MV-4-11 (cell line): Measurements from ENCODE around the gene SPRYD3.
"Not testable (repeated sequence)": the region's sequence is repeated elsewhere in the genome, so short reads cannot be mapped to it uniquely, and the experiment has no call there.

Source experiments
- DNase-seq: peaks from one replicate; lab custom pipeline; 2025; lab: John Stamatoyannopoulos, UW

SPRYD3 gene

DNA sequence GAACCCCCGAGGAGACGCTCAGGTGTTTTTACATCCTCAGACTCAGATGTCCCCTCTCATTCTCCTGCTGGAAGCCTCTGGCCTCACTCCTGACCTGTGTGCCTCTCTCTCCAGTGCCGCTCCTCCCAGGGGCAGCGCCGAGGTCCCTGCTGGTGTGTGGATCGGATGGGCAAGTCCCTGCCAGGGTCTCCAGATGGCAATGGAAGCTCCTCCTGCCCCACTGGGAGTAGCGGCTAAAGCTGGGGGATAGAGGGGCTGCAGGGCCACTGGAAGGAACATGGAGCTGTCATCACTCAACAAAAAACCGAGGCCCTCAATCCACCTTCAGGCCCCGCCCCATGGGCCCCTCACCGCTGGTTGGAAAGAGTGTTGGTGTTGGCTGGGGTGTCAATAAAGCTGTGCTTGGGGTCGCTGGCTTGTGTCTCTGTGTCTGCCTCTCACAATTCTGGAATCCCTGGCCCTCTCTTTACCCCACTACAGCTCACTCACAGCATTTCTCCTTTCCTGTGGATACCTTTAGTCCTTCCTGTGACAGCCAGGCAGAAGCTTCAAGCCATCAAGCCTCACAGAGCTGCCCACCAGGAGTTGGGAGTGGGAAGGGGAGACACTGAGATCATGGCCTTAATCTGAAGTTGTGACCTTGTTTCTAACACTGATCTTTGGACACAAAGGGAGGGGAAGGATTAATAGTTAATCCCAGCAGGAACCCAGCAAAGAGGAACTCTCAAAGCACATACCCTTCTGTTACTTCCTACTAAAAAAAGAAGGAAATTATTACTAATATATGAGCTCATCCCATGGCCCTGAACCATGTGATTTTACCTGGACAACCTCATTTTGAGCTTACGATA lies 23.0 kb upstream of the SPRYD3 start:
- peak; percentile 68 for DNase-seq

DNA sequence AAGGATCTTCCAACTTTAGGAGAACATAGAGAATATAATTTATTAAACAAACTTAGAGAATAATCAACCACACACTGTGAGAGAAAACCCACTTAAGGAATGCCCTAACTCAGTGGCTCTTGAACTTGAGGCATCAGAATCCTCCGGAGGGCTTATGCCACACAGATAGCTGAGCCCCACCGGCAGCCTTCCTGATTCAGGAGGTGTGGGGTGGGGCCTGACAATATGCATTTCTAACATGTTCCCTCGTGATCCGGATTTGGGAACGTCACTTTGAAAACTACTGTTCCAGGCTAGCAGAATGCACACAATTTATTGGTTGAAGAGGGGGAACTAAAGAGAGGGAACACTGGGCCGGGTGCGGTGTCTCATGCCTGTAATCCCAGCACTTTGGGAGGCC lies 22.1 kb upstream of the SPRYD3 start:
- no peak for DNase-seq

DNA sequence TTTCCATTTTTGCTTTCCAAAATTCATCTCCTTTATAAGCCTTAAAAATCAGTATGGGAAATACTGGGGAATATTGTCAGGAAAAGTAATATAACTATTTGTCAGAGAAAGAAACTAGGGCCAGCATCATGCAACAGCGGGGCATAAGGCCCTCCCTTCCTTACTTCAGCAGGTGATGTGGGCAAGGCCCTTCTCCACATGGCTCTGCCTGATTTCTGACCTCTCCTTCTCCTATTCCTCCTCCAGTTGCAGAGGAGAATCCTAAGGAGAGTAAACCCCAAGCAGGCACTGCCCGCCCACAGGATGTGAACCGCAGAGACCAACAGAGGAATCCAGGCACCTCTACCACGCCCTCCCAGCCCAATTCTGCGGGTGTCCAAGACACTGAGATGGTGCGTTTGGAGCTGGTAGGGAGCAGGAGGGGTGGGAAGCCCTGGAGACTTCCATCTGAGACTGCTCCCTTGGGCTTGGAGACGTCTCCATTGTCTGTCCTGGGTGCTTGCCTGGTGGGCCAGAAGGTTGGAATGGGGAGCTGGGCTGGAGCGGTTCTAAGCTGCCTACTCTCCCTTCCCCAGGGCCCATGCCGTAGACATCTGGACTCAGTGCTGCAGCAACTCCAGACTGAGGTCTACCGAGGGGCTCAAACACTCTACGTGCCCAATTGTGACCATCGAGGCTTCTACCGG lies 21.4 kb upstream of the SPRYD3 start:
- no peak for DNase-seq

DNA sequence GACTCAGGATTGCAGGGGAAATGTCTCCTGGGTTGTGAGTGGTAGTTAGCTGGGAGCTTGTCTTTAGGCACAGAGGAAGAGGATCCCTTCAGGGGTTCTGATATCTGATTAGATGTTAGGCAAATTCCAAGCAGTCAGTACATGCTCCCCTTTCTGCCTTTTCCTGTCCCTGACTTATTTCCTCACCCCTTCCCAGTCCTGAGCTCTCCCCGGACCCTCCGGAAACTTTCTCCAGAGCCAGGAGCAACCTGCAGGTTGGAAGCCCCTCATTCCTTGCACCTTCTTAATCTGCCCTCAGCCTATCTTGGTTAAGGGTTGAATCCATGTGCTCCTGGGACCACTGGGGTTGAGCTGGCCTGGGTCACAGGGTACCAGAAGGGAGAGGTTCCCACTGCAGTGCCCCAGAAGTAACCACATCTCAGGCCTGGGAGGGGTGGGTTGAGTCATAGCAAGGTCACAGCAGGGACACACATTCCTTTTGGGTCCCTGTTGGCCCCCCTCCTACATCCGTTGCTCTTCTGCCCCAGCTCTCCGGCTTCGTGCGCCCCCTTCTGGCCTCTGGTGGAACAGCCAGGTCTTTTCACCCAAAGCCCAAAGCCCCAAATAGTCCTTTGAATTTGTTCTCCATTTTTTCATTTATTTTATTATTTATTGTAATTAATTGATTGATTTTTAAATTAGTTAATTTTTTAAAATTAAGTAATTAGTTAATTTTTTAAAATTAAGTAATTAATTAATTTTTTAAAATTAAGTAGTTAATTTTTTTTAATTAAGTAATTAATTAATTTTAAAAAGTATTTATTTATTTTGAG lies 20.1 kb upstream of the SPRYD3 start:
- DNase-seq = peak; percentile 93

DNA sequence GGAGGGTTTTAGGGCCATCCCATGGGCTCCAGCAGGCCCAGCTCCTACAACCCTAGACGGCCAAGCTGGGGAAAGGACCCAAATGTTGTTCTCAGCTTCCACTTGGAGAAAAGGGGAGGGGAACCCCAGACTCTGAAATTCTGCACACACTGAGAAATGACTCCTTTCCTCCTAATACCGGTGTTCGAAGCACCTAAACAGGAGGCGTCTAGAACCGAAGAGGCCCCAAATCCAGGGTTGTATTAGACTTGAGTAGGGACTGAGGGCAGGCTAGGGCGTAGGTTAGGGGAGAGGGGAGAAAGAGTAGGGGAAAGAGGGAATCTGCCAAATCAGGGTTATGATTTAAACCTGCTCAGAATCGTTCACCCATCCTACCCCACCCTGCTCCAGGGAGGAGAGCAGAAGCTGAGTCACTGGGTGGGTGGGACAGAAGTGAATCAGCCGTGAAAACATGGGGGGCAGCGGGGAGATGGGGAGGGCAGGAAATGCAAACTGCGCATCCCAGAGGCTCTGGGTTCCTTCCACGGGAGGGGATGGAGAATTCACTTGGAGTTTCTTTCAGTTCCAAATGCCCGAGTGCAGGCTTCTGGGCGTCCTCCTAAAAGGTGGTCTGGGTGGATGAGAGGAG lies 19.3 kb upstream of the SPRYD3 start:
- no peak for DNase-seq

DNA sequence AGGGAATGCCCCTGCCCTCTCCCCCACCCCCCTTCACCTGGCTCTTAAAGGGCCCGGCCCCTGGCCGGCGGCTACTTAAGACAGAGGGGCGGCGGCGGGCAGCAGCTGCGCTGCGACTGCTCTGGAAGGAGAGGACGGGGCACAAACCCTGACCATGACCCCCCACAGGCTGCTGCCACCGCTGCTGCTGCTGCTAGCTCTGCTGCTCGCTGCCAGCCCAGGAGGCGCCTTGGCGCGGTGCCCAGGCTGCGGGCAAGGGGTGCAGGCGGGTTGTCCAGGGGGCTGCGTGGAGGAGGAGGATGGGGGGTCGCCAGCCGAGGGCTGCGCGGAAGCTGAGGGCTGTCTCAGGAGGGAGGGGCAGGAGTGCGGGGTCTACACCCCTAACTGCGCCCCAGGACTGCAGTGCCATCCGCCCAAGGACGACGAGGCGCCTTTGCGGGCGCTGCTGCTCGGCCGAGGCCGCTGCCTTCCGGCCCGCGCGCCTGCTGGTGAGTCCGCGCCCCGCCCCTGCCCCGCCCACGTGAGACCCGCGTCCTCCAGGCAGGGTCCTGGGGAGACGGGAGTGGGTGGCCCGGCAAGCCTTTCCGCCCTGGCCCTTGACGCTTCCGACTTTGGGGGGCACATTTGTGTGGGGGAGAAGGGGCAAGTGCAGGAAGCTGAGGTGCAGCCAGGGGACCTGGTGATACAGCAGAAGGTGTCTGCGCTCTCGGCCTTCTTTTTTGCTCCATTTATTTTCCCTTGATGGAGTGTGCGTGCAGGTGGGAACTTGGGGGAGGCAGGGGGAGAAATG lies 18.6 kb upstream of the SPRYD3 start, which contains the start of gene IGFBP6:
Gene IGFBP6, plus strand, starts transcription at position 104 of the 790 bp plus-strand sequence. Its CDS starts 51 bp downstream, at position 155.
- peak; percentile 11 for DNase-seq

DNA sequence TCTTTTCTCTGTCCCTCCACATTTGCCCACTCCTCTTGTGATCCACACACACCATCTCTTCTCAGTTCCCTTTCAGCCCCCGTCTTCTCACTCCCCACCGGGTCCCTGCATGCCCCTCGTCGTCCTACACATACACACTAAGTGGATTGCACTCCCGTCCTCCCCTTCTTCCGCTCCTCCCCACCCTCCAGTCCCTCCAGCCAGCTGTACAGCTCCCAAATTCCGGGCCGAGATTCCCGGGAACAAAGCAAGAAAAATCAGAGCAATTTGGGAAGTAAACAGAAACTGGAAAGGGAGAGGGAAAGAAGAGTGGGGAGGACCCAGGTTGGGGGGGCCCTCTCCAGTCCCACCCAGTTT lies 18.0 kb upstream of the SPRYD3 start:
- no peak for DNase-seq

DNA sequence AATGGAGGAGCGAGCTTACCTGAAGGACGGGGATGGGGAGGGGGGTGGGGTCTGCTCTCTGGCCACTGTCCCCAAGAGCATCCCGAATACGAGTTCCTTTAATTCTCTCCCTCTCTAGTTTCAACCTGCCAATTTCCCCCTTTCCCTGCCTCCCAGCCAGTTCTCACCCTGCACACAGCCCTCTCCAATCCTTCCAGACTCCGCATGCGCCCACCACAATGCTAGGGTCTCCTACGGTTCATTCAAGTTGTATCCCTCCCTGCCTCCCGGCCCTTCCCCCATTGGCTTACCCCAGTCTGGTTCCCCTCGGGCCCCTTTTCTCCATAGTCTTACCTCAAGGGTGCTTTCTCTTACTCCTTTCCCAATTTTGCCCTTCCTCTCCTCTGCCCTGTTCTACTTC lies 17.6 kb upstream of the SPRYD3 start:
- no peak for DNase-seq

DNA sequence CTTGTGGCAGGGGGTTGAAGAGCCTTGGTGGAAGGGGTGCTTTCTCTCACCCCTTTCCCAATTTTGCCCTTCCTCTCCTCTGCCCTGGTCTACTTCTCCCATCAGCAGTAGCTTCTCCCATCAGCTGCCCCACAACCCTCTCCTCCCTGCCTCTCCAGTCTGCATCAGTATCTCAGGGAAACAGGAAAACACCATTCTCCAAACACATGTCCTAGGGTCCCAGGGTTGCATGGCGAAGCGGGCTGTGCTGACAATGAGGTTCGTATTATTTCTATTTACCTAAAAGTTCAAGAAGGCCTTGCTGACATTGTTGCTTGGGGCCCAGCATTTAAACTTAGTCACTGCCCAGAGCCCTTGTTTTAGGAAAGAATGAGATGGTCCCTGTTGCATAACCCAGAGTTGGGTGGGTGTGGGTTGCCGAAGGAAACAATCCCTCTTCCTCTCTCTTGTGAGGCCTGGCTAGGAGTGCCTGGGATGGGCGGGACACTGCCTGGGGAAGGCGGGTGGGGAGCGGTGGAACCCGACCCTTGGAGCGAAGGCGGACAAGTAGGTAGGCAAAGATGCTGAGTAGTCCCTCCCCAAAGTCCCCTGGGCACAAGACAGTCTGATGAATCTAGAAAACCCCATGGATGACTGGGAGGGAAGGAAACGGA lies 17.0 kb upstream of the SPRYD3 start:
- DNase-seq = peak; percentile 19

DNA sequence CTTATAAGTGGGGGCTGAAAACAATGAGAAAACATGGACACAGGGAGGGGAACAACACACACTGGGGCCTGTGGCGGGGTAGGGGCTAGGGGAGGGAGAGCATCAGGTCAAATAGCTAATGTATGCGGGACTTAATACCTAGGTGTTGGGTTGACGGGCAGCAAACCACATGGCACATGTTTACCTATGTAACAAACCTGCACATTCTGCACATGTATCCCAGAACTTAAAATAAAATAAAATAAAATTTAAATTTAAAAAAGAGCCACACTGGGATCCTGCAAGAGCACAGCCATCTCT lies 16.4 kb upstream of the SPRYD3 start:
- DNase-seq = not testable (repeated sequence)

DNA sequence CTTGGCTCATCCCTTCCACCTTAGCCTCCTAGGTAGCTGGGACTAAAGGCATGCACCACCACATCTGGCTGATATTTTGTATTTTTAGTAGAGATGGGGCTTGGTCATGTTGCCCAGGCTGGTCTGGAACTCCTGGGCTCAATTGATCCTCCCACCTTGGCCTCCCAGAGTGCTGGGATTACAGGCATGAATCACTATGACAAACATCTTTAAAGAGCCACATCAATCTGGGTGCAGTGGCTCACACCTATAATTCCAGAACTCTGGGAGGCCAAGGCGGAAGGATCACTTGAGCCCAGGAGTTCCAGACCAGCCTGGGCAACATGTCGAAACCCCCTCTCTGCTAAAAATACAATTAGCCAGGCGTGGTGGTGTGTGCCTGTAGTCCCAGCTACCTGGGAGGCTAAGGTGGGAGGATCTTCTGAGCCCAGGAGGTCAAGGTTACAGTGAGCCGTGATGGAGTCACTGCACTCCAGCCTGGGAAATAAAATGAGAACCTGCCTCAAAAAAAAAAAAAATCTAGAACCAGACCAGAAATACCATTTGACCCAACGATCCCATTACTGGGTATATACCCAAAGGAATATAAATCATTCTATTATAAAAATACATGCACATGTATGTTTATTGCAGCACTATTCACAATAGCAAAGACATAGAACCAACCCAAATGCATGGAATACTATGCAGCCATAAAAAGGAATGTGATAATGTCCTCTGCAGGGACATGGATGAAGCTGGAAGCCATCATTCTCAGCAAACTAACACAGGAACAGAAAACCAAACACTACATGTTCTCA lies 15.8 kb upstream of the SPRYD3 start:
- not testable (repeated sequence) for DNase-seq

DNA sequence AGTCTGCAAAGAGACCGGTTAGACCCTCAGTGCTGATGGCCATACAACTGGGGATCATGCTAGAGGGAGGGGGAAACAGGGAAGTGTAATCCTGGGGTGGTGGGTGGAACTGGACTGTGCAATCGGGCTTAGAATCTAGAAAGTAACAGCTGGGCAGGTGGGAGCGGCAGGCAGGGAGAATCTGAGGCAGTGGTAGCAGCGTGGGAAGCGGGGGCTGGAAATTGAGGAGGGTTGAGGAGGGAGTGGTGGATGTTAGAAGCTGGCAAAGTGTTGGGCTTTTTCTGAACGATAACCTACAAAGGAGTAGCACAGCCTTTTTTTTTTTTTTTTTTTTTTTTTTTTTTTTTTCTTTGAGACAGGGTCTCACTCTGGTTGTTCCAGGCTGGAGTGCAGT lies 15.2 kb upstream of the SPRYD3 start:
- DNase-seq = no peak

DNA sequence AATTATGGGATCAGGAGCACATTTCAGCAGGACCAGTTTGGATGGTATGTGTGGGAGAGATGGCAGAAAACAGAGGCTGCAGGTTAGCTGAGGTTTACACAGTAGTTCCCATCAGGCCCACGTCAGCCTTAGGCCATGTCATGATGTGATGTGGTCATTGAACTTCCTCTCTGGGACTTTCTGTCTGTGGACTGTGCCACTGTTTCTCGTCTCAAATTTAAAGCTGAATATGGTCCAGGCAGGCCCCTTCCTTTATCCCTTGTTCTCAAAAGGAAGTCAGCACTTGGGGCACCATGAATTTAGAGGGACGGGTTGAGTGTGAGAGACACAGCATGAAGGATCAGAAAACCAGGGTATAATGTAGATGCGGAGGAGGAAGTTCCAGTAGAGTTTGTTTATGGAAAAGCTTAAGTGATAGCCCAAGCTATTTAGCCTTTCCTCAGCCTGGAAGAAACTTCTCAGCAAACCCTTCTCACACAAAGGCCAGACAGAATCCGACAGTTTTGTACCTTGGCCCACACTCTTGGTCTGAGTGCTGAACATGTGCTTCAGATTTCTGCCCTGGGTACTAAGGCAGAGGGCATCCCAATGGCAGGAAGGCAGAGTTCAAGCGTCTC lies 14.7 kb upstream of the SPRYD3 start:
- peak; percentile 74 for DNase-seq

DNA sequence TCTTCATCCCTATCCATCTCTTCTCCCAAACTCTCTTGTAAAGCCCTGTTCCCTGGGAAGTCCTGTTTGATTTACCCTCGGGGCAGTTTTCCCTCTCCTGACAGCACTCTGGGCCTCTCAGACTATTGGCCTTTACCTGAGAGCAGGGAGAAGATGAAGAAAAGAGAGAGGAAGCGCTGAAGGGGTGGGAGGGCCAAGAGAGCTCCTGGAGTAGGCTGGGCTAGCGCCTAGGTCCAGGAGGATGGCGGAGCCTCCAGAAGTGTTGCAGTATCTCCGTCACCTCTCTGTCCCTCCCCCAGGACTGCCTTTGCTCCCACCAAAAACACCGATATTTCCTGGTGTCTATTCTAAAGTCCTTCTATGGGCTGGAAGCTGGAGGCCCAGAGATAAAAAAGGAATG lies 12.6 kb upstream of the SPRYD3 start:
- no peak for DNase-seq

DNA sequence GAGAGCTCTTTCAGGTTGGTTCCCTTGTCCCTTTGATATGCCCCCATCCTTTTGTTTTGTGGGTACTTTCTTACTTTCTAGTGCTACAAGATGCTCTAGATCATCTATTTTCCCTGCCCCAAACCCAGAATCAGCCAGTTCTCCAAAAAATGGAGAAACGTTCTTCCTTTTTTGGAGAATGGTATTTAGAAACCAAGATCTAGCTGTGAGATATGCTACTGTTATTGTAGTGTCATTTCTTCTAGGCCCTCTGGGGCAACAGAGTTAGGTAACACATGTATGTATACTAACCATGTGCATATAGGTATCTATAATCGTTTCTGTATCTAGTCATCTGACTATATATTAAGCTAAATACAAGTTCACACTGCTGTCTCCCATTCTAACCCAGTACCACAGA lies 11.4 kb upstream of the SPRYD3 start:
- DNase-seq = no peak

DNA sequence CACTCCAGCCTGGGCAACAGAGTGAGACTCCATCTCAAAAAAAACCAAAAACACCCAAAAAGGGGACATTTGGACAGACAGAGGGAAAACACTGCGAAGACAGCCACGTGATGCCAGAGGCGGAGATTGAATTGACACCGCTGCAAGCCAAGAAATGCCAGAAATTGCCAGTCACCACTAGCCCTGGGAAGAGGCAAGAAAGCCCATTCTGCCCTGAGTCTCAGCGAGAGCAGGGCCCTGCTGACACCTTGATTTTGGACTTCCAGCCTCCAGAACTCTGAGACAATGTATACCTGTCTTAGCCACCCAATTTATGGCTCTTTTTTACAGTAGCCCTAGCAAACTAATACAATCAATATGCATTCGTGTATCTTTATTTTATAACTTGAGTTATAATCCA lies 10.9 kb upstream of the SPRYD3 start:
- DNase-seq = no peak

DNA sequence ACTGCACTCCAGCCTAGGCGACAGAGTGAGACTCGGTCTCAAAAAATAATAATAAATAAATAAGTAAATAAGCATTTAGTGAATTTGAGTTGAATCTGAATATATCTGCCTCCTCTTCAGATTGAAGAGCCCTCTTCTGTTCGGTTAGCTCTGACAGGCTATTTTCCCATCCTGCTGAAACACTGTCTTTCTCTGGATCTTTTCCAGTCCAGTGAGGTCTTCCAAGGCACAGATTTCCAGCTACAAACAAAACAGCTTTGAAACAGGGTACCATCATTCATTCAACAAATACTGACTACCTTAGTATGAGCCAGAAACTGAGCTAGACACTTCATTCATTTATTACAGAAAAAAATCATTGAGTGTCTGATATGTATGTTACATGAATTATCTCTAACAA lies 7.2 kb upstream of the SPRYD3 start:
- DNase-seq = no peak

DNA sequence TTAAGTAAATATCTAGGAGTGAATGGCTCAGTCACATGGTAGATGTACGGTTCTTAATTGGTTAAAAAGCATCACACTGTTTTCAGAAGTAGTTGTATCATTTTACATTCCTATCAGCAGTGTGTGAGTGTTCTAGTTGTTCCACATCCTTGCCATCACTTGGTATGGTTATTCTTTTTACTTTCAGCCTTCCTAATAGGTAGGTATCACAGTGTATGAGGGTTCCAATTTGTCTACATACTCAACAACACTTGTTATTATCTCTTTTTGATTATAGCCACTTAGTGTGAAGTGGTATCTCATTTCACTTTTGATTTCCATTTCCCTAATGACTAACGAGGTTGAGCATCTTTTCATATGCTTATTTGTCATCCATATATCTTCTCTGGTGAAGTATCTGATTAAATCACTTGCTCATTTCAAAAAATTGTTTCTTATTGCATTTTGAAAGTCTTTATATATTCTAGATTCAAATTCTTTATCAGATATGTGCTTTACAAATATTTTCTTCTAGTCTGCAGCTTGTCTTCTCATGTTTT lies 3.5 kb upstream of the SPRYD3 start:
- no peak for DNase-seq

DNA sequence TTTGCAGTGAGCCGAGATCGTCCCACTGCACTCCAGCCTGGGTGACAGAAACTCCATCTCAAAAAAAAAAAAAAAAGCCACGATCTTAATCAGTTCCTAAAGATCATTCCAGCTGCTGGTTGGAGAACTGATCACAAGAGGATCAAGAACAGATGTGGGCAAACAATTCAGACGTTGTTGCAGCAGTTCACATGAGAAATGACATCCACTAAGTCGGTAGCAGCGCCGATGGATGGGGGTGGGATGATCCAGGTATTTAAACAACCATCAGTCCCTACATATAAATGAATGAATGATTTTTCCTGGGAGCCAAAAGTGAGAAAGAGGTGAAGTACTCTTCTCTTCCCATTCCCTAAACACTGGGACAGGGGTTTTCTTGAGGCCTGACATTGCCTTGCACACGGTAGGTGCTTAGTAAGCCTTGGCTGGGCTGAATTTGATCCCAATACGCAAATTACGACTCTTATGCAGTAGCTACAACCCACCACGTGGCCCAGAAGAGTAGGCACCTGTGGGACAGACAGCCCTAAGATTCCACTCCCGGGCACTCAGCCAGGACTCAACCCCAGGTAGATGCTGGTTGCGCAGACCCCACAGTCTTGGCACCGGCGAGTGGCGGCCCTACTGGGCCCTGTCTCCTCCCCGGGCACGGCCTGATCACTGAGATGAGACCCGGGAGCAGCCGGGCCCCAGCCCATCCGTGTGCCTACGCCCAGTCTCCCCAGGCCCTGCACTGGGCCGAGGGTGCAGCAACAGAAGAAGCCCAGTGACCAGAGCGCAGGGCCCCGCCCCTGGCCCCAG lies 565 bp downstream of the SPRYD3 start:
- DNase-seq = no peak
